WTC11 (cell line): ENCODE measurements around the gene INHBB. TPM values are rescaled to one million over a fixed set of nuclear protein-coding genes. Genes with fewer than 3 reads are reported as not detected.
A peak's percentile ranks its signal among the peaks of the same experiment; 100 is the strongest.

ENCODE experiments used
- ATAC-seq: fragments of 200-7000 bp; cut with Tn5 transposase; 2 replicates; pipeline ENCODE4 v1.10.0; 2021; ENCODE audit warnings: mild to moderate bottlenecking, moderate library complexity
- CTCF ChIA-PET: fragments of 300-600 bp; sonication (Branson Sonifier 250); formaldehyde crosslinking; loops from one replicate; lab custom pipeline; 2021; ENCODE audit warnings: antibody characterized with exemption; lab: Charles Lee
- POLR2A ChIA-PET: fragments of 350-600 bp; sonication (Branson Sonifier 250); formaldehyde crosslinking; loops from one replicate; lab custom pipeline; 2021; ENCODE audit warnings: antibody characterized with exemption; lab: Charles Lee
- DNase-seq: peaks from one replicate; pipeline ENCODE4 v3.0.0; 2021; ENCODE audit warnings: low spot score
- H3K27ac Mint-ChIP-seq: 2 replicates; pipeline ENCODE4 v1.8.0; 2021; ENCODE audit warnings: mixed read lengths
- H3K27me3 Mint-ChIP-seq: 2 replicates; pipeline ENCODE4 v1.8.0; 2021; ENCODE audit warnings: low read depth, mild to moderate bottlenecking, moderate library complexity, mixed read lengths
- H3K36me3 Mint-ChIP-seq: 2 replicates; pipeline ENCODE4 v1.8.0; 2021; ENCODE audit warnings: mixed read lengths
- H3K4me1 Mint-ChIP-seq: 2 replicates; pipeline ENCODE4 v1.8.0; 2022; ENCODE audit warnings: mixed read lengths
- H3K4me3 Mint-ChIP-seq: 2 replicates; pipeline ENCODE4 v1.8.0; 2021; ENCODE audit warnings: mild to moderate bottlenecking, moderate library complexity, mixed read lengths
- H3K9me3 Mint-ChIP-seq: 2 replicates; pipeline ENCODE4 v1.8.0; 2021; ENCODE audit warnings: mixed read lengths
- ATF1 ChIP-seq: sonication (generic); formaldehyde crosslinking; IDR thresholded peaks from 2 replicates; pipeline ENCODE4 v1.8.1; 2023; ENCODE audit warnings: mild to moderate bottlenecking, moderate library complexity, missing genetic modification reagents
- CREM ChIP-seq: sonication (generic); formaldehyde crosslinking; IDR thresholded peaks from 2 replicates; pipeline ENCODE4 v1.8.1; 2022; ENCODE audit warnings: mild to moderate bottlenecking, missing genetic modification reagents, moderate library complexity
- FOXP1 ChIP-seq: sonication (generic); formaldehyde crosslinking; IDR thresholded peaks from 2 replicates; pipeline ENCODE4 v1.8.0; 2022; ENCODE audit warnings: missing genetic modification reagents, mild to moderate bottlenecking, moderate library complexity, borderline replicate concordance
- JUN ChIP-seq: sonication (generic); formaldehyde crosslinking; IDR thresholded peaks from 2 replicates; pipeline ENCODE4 v1.8.0; 2023; ENCODE audit warnings: mild to moderate bottlenecking, missing genetic modification reagents
- NFE2L1 ChIP-seq: sonication (generic); formaldehyde crosslinking; IDR thresholded peaks from 2 replicates; pipeline ENCODE4 v1.8.1; 2023; ENCODE audit warnings: missing genetic modification reagents
- NR1H2 ChIP-seq: sonication (generic); formaldehyde crosslinking; IDR thresholded peaks from 2 replicates; pipeline ENCODE4 v1.9.0; 2021; ENCODE audit warnings: mild to moderate bottlenecking, moderate library complexity, missing genetic modification reagents
- SP1 ChIP-seq: sonication (generic); formaldehyde crosslinking; conservative IDR thresholded peaks from 2 replicates; pipeline ENCODE4 v1.8.1; 2022; ENCODE audit warnings: missing genetic modification reagents
- ZNF121 ChIP-seq: sonication (generic); formaldehyde crosslinking; IDR thresholded peaks from 2 replicates; pipeline ENCODE4 v1.8.0; 2023; ENCODE audit warnings: missing genetic modification reagents
- ZNF138 ChIP-seq: sonication (generic); formaldehyde crosslinking; conservative IDR thresholded peaks from 2 replicates; pipeline ENCODE4 v1.8.1; 2022; ENCODE audit warnings: mild to moderate bottlenecking, moderate library complexity, missing genetic modification reagents
- ZNF219 ChIP-seq: sonication (generic); formaldehyde crosslinking; IDR thresholded peaks from 2 replicates; pipeline ENCODE4 v1.8.0; 2023; ENCODE audit warnings: missing genetic modification reagents, mild to moderate bottlenecking, borderline replicate concordance
- total RNA-seq: library from RNA; stranded (reverse); gene quantifications from 3 replicates; pipeline ENCODE4 v1.2.3, GENCODE V29; 2021
- TF ChIP-seq, protein P1 (sequence below): sonication (generic); formaldehyde crosslinking; IDR thresholded peaks from 2 replicates; pipeline ENCODE4 v1.8.0; 2022; ENCODE audit warnings: mild to moderate bottlenecking, missing genetic modification reagents
- TF ChIP-seq, protein P2 (sequence below): fragments of 250-450 bp; sonication (Bioruptor Pico); IDR thresholded peaks from 2 replicates; pipeline ENCODE4 v1.9.0; 2021; ENCODE audit warnings: moderate library complexity, mild to moderate bottlenecking, inconsistent platforms, borderline replicate concordance
- TF ChIP-seq, protein P3 (sequence below): fragments of 250-450 bp; sonication (Bioruptor Pico); IDR thresholded peaks from 2 replicates; pipeline ENCODE4 v2.1.2; 2022; ENCODE audit warnings: mild to moderate bottlenecking, moderate library complexity
- TF ChIP-seq, protein P4 (sequence below): fragments of 250-450 bp; sonication (Bioruptor Pico); IDR thresholded peaks from 2 replicates; pipeline ENCODE4 v1.9.0; 2021; ENCODE audit warnings: mild to moderate bottlenecking
- TF ChIP-seq, protein P5 (sequence below): sonication (generic); formaldehyde crosslinking; IDR thresholded peaks from 2 replicates; pipeline ENCODE4 v1.8.1; 2023; ENCODE audit warnings: mild to moderate bottlenecking, missing genetic modification reagents, borderline replicate concordance
- TF ChIP-seq, protein P6 (sequence below): sonication (generic); formaldehyde crosslinking; IDR thresholded peaks from 2 replicates; pipeline ENCODE4 v1.8.0; 2023; ENCODE audit warnings: mild to moderate bottlenecking, missing genetic modification reagents
- TF ChIP-seq, protein P7 (sequence below): fragments of 250-450 bp; sonication (Bioruptor Pico); IDR thresholded peaks from 2 replicates; pipeline ENCODE4 v1.8.0; 2021; ENCODE audit warnings: mild to moderate bottlenecking

INHBB gene
- total RNA-seq, 1 experiment from 2014 or later, result 0.26 TPM

DNA sequence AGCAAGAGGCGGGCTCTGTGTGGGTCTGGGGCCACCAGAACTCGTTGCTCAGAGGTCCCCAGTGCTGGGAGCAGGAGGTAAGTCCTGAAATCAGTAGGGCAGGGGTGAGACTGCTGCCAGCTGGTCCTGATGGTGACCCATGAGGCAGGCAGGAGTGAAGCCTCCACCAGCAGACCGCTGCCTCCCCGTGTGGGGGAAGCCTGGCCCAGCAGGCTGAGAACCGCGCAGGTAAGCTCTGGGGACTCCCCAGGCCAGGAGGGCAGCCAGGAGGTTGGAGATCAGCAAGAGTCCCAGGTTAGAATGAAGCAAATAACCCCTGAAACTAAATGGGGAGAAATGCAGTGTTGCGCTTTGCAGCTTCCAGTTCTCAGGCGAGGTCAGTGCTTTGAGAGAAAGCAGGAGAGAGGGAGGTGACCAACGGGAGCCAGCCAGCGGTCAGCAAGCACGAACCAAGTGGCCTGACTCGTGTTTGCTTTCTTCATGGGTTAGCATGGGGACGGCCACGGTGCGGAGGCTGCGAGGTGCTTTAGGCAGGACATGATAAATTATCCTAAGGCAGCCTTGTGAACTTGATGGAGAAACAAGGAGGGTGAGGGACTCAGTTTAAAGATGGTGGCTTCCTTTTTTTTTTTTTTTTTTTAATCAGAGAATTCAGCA lies 26.2 kb downstream of the INHBB start:
- no peak overlapping the region; the same call in 1 of the 2 replicates for H3K4me3 Mint-ChIP-seq
- ChIA-PET CTCF (interaction anchor here (0.7 to 1.4 kb wide), 4 partner anchors 22 to 235 kb away, joined by 3 to 6 read pairs (median 3); no protein-coding TSS in a partner anchor), POLR2A (interaction anchor here (0.6 kb wide), 1 partner anchor 122 kb away, joined by 6 read pairs; no protein-coding TSS in a partner anchor)
- H3K27ac Mint-ChIP-seq, result peak overlapping the region; percentile 49; the same call in 1 of the 2 replicates
- H3K4me1 Mint-ChIP-seq, result peaks cover 34% of the 10 kb centered on the region
- TF ChIP-seq CREM, result no peak
- TF ChIP-seq, protein P1, sequence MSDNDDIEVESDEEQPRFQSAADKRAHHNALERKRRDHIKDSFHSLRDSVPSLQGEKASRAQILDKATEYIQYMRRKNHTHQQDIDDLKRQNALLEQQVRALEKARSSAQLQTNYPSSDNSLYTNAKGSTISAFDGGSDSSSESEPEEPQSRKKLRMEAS (CRISPR knock-in tag), result peak; percentile 47; the same call in 1 of the 2 replicates
- ATAC-seq (no peak; the same call in 1 of the 2 replicates), DNase-seq (no peak)
- H3K27me3 Mint-ChIP-seq, result peaks cover 30% of the 10 kb centered on the region
- no peaks in the 10 kb centered on the region for H3K36me3 Mint-ChIP-seq
- H3K9me3 Mint-ChIP-seq, result no peaks in the 10 kb centered on the region

DNA sequence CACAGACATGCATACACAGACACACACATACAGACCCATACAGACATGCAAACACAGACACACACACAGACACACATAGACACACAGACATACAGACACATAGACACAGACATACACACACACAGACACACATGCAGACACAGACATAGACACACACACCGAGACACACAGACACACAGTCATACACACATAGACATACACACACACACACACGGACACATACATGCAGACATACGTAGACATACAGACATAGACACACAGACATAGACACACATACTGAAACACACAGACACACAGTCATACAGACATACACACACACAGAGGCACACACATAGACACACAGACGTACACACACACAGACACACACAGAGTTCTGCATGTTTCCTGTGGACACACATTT lies 26.9 kb downstream of the INHBB start:
- CTCF ChIA-PET, result interaction anchor here (0.6 kb wide), 1 partner anchor 16 kb away, joined by 3 read pairs; no protein-coding TSS in a partner anchor
- Mint-ChIP-seq H3K4me3 (no peak overlapping the region), H3K27me3 (peaks cover 37% of the 10 kb centered on the region), H3K36me3 (no peaks in the 10 kb centered on the region), H3K27ac (no peak overlapping the region), H3K9me3 (no peaks in the 10 kb centered on the region), H3K4me1 (peaks cover 32% of the 10 kb centered on the region)
- no peak for TF ChIP-seq JUN (CRISPR knock-in tag)
- TF ChIP-seq, protein P2, sequence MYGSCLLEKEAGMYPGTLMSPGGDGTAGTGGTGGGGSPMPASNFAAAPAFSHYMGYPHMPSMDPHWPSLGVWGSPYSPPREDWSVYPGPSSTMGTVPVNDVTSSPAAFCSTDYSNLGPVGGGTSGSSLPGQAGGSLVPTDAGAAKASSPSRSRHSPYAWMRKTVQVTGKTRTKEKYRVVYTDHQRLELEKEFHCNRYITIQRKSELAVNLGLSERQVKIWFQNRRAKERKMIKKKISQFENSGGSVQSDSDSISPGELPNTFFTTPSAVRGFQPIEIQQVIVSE, result no peak
- TF ChIP-seq, protein P3, sequence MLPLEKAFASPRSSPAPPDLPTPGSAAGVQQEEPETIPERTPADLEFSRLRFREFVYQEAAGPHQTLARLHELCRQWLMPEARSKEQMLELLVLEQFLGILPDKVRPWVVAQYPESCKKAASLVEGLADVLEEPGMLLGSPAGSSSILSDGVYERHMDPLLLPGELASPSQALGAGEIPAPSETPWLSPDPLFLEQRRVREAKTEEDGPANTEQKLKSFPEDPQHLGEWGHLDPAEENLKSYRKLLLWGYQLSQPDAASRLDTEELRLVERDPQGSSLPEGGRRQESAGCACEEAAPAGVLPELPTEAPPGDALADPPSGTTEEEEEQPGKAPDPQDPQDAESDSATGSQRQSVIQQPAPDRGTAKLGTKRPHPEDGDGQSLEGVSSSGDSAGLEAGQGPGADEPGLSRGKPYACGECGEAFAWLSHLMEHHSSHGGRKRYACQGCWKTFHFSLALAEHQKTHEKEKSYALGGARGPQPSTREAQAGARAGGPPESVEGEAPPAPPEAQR, result no peak
- no peak for TF ChIP-seq ZNF219
- DNase-seq (no peak), ATAC-seq (no peak)
- POLR2A ChIA-PET, result no interaction called here

DNA sequence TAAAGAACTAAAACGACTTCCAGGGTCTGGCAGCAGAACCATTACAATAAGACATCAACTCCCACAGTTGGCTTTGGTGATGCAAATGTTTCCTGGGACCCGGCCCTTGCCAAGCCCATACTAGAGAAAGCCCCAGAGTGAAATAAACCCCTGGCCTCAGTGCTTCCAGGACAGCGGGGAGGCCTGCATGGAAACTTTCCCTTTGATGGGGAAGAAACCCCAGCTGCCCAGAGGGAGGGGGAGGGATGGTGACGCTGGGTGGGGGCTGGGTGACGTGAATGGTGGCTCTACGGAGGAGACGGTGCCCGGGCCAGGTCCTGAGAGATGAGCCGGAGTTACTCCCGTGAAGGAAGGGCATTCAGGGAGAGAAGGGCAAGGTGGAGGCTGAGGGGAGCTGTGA lies 27.5 kb downstream of the INHBB start:
- ATAC-seq (peak; percentile 88), DNase-seq (peak; percentile 75)
- Mint-ChIP-seq H3K9me3 (no peaks in the 10 kb centered on the region), H3K27ac (peak overlapping the region; percentile 98), H3K36me3 (no peaks in the 10 kb centered on the region), H3K4me3 (no peak overlapping the region), H3K4me1 (peaks cover 32% of the 10 kb centered on the region), H3K27me3 (peaks cover 43% of the 10 kb centered on the region)
- TF ChIP-seq JUN (CRISPR knock-in tag), result no peak
- TF ChIP-seq, protein P4, sequence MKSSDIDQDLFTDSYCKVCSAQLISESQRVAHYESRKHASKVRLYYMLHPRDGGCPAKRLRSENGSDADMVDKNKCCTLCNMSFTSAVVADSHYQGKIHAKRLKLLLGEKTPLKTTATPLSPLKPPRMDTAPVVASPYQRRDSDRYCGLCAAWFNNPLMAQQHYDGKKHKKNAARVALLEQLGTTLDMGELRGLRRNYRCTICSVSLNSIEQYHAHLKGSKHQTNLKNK (CRISPR knock-in tag), result no peak
- TF ChIP-seq, protein P5, sequence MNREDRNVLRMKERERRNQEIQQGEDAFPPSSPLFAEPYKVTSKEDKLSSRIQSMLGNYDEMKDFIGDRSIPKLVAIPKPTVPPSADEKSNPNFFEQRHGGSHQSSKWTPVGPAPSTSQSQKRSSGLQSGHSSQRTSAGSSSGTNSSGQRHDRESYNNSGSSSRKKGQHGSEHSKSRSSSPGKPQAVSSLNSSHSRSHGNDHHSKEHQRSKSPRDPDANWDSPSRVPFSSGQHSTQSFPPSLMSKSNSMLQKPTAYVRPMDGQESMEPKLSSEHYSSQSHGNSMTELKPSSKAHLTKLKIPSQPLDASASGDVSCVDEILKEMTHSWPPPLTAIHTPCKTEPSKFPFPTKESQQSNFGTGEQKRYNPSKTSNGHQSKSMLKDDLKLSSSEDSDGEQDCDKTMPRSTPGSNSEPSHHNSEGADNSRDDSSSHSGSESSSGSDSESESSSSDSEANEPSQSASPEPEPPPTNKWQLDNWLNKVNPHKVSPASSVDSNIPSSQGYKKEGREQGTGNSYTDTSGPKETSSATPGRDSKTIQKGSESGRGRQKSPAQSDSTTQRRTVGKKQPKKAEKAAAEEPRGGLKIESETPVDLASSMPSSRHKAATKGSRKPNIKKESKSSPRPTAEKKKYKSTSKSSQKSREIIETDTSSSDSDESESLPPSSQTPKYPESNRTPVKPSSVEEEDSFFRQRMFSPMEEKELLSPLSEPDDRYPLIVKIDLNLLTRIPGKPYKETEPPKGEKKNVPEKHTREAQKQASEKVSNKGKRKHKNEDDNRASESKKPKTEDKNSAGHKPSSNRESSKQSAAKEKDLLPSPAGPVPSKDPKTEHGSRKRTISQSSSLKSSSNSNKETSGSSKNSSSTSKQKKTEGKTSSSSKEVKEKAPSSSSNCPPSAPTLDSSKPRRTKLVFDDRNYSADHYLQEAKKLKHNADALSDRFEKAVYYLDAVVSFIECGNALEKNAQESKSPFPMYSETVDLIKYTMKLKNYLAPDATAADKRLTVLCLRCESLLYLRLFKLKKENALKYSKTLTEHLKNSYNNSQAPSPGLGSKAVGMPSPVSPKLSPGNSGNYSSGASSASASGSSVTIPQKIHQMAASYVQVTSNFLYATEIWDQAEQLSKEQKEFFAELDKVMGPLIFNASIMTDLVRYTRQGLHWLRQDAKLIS (CRISPR knock-in tag), result no peak
- no peak for TF ChIP-seq ZNF121 (CRISPR knock-in tag)
- no peak for TF ChIP-seq FOXP1 (CRISPR knock-in tag)
- 0 out of 2 replicates have a peak, but pooled peaks have one; percentile 21 for TF ChIP-seq SP1 (CRISPR knock-in tag)
- TF ChIP-seq ATF1, result no peak
- no peak for TF ChIP-seq ZNF138 (CRISPR knock-in tag)
- no peak for TF ChIP-seq NFE2L1 (CRISPR knock-in tag)
- TF ChIP-seq, protein P6, sequence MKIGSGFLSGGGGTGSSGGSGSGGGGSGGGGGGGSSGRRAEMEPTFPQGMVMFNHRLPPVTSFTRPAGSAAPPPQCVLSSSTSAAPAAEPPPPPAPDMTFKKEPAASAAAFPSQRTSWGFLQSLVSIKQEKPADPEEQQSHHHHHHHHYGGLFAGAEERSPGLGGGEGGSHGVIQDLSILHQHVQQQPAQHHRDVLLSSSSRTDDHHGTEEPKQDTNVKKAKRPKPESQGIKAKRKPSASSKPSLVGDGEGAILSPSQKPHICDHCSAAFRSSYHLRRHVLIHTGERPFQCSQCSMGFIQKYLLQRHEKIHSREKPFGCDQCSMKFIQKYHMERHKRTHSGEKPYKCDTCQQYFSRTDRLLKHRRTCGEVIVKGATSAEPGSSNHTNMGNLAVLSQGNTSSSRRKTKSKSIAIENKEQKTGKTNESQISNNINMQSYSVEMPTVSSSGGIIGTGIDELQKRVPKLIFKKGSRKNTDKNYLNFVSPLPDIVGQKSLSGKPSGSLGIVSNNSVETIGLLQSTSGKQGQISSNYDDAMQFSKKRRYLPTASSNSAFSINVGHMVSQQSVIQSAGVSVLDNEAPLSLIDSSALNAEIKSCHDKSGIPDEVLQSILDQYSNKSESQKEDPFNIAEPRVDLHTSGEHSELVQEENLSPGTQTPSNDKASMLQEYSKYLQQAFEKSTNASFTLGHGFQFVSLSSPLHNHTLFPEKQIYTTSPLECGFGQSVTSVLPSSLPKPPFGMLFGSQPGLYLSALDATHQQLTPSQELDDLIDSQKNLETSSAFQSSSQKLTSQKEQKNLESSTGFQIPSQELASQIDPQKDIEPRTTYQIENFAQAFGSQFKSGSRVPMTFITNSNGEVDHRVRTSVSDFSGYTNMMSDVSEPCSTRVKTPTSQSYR (CRISPR knock-in tag), result peak; percentile 29; the same call in 1 of the 2 replicates
- no peak for TF ChIP-seq NR1H2
- TF ChIP-seq, protein P7, sequence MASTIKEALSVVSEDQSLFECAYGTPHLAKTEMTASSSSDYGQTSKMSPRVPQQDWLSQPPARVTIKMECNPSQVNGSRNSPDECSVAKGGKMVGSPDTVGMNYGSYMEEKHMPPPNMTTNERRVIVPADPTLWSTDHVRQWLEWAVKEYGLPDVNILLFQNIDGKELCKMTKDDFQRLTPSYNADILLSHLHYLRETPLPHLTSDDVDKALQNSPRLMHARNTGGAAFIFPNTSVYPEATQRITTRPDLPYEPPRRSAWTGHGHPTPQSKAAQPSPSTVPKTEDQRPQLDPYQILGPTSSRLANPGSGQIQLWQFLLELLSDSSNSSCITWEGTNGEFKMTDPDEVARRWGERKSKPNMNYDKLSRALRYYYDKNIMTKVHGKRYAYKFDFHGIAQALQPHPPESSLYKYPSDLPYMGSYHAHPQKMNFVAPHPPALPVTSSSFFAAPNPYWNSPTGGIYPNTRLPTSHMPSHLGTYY (CRISPR knock-in tag), result no peak
- ChIA-PET POLR2A (no interaction called here), CTCF (interaction anchor here (0.6 to 1.4 kb wide), 4 partner anchors 16 to 180 kb away, joined by 3 to 5 read pairs (median 4); no protein-coding TSS in a partner anchor)
